ENCODE measurements around the gene TANGO6.
"Not testable (repeated sequence)": the region's sequence is repeated elsewhere in the genome, so short reads cannot be mapped to it uniquely, and the experiment has no call there.

The TANGO6 gene

GRCh38 chr16:68843482-68844210 is at the start of gene TANGO6:
Gene TANGO6, plus strand, starts transcription at chr16:68843531. Its CDS starts 87 bp downstream, at chr16:68843618.
- no peak for FAIRE-seq

DNA sequence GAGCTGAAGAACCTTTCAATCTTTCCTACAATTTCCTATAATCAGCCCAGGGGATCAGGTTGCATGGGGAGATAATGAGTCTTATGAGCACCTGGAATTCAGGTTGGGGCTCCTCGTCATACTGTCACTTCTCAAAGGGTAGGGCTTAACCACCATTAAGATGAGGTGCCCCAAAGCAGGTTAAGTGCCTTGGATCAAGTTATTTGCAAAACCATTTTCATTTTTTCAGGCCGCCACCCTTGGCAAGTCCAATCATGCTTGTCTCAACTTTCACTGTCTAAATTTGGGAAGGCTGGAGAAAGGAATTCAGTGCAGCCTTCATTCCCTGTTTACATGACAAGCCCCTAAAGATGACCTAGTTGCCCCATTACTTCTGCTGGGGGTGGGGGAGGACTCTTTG is 44.9 kb upstream of the TANGO6 start:
- FAIRE-seq, result no peak

DNA sequence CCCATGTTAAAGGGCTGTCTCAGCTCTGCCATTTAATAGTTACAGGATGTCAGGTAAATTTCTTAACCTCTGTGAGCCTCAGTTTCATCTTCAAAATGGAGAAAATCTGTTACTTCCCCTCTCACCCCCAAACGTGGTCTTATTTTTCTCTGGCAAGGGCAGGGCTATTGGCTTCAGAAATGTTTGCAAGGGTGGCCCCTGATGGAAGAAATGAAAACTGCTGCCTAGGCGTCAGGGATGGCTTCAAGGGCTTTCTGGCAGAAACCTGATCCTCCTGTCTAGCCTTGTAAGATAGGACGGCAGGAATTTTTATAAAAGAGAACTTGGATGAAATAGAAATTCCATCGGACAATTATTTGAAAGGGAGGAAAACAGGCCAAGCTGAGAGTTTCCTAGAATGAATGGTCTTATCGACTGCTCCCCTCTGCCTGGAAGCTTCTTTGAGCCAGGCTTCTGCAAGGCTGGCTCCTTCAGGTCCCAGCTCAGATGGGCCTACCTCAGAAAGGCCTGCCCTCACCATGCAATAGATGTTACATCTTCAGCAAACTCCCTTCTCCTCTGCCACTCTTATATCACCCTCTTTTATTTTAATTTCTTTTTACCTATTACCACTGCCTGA is 43.0 kb upstream of the TANGO6 start:
- FAIRE-seq, result no peak

DNA sequence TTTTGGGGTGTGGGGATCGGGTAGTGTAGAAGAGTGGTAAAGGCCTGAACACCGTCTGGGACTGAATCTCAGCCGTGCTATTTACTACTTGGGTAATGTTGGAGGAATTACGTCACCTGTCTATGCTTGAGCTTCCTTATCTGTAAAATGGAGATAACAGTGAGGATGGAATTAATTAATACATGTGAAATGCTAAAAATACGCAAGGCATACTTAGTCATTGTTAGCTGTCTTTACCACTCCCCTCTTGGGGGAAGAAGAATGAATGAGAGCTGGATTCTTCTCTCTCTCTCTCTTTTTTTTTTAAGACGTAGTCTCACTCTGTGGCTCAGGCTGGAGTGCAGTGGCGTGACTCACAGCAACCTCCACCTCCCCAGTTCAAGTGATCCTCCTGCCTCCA is 41.1 kb upstream of the TANGO6 start:
- no peak for FAIRE-seq

- FAIRE-seq, result no peak
These were observed 36.9 kb upstream of the TANGO6 start for GRCh38 chr16:68806422-68806821.

DNA sequence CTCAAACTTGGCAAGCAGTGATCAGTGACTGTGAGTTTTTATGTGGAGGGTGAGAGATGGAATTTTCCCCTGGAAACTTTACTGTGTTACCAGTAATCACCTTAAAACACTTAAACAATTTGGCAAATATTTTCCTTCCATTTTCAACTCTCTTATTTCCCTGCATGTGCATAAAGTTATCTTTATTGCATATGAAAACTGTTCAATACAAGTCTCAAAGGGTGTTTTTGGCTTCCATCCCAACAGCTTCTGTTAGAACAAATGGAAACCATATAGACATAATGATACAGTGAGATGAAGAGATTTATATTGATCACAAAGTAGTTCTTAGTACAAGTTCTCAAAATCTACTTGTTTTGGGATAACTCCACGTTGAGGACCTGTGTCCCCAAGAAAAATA is 36.4 kb upstream of the TANGO6 start:
- FAIRE-seq, result no peak

- no peak for FAIRE-seq
These were observed 28.8 kb upstream of the TANGO6 start for GRCh38 chr16:68814516-68814915.

DNA sequence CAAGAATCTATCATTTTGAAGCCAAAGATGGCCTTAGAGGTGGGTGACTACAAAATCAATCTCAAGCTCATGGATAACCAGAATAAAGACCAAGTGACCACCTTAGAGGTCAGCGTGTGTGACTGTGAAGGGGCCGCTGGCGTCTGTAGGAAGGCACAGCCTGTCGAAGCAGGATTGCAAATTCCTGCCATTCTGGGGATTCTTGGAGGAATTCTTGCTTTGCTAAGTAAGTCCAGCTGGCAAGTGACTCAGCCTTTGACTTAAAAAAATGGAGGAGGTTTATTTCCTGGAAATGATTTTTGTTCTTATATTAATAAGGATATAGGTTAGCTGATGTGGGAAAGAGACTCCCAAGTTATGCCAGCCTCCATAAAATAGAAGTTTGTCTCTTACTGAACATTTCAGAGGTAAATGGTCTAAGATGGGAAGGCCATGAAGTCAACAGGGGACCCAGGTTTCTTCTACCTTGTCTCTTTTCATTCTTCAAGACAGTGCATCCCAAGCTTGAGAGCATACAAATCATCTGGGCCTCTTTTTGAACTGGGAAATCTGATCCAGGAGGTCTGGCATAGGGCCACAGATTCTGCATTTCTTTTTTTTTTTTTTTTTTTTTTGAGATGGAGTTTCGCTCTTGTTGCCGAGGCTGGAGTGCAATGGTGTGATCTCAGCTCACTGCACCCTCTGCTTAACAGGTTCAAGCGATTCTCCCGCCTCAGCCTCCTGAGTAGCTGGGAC is 19.8 kb upstream of the TANGO6 start:
- no peak for FAIRE-seq

DNA sequence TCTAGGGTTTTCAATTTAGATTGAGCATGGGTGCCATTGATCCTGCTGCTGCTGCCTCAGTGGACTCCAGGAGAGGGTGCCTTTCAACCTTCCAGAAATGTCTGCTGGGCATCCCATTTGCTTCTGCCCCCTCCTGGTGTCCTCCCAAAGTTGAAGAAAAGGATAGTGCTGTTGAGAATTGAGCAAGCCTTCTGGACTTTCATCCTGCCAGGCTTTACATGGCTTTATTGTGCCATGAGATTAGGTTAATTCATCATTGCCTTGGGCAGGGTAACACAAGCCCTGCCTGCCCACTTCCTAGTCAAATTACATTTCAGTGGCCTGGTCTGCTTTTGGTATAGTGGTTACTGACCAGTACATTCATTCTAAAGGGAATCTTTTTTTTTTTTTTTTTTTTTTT is 17.9 kb upstream of the TANGO6 start:
- no peak for FAIRE-seq

GRCh38 chr16:68826652-68827051 is 16.7 kb upstream of the TANGO6 start:
- FAIRE-seq, result no peak

DNA sequence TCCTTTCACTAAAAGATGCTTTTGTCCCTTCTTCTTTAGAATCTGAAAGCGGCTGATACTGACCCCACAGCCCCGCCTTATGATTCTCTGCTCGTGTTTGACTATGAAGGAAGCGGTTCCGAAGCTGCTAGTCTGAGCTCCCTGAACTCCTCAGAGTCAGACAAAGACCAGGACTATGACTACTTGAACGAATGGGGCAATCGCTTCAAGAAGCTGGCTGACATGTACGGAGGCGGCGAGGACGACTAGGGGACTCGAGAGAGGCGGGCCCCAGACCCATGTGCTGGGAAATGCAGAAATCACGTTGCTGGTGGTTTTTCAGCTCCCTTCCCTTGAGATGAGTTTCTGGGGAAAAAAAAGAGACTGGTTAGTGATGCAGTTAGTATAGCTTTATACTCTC is 10.1 kb upstream of the TANGO6 start:
- no peak for FAIRE-seq

DNA sequence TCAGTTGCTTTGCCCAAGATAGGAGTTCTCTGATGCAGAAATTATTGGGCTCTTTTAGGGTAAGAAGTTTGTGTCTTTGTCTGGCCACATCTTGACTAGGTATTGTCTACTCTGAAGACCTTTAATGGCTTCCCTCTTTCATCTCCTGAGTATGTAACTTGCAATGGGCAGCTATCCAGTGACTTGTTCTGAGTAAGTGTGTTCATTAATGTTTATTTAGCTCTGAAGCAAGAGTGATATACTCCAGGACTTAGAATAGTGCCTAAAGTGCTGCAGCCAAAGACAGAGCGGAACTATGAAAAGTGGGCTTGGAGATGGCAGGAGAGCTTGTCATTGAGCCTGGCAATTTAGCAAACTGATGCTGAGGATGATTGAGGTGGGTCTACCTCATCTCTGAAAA is 8.8 kb upstream of the TANGO6 start:
- FAIRE-seq, result no peak

- FAIRE-seq, result no peak
These were observed 7.4 kb upstream of the TANGO6 start for GRCh38 chr16:68835970-68836369.

DNA sequence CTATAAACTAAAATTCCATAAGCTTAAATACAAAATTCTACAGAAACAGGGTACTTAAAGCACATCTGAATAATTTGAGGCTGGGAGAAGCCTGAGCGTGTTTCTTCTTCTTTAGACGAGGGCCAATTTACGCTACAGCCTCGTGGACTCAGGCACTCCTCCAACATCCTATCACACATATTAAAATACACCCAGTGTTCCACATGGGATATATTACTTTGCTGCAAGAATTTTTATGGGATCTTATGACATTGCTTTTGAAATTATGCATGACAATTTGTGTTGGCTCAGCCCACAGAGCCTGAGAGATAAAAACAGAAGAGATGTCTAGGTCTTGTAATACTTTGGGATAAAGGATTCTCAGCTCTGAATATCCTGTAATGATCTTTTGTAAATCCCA is 3.5 kb upstream of the TANGO6 start:
- no peak for FAIRE-seq

GRCh38 chr16:68842964-68843481 is 308 bp upstream of the TANGO6 start:
- FAIRE-seq, result not testable (repeated sequence)

DNA sequence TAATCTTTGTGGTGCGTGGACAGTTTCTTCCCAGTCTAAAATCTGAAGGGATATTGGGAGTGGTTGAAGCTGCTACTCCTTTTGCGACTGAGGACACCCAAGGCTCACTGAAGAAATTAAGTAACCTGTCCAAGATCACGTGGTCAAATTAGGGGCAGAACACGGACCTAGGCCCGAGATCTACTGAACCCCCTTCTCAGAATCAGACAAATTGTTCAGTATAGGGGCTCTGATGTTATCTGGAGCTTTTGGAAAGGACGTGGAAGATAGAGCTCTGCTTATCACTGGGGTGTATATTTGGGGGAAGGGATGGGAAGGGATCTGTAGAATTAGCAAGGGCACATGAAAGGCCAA is 857 bp downstream of the TANGO6 start:
- FAIRE-seq, result no peak

DNA sequence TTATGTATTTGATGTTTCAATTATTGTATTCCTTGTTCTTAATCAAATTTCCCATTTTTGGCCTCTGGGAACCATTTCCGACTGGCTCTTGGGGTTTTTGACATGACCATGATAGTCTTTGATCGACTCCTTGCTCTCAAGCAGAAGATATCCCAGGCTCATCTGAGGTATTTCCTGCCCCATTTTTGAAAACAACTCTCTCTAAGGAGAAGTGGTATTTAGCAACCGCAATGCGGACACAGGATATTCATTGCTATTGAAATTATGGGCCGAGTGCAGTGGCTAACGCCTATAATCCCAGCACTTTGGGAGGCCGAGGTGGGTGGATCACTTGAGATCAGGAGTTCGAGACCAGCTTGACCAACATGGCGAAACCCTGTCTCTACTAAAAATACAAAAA is 5.5 kb downstream of the TANGO6 start:
- FAIRE-seq, result no peak

DNA sequence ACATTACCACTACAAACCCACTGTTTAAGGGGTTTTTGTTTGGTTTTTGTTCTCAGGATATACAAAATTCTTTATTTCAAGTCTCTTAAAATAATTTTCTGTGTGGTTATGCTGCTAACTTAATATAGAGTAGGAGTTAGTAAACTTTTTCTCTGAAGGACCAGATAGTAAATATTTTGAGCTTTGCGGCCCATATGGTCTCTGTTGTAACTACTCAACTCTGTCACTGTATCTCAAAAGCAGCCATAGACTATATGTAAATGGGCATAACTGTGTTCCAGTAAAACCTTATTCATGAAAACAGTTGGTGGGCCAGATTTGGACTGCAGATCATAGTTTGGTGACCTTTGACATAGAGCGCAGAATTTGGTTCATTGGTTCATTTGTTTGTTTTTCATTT is 7.2 kb downstream of the TANGO6 start:
- FAIRE-seq, result no peak

- FAIRE-seq, result peak; percentile 65
These were observed 8.3 kb downstream of the TANGO6 start for GRCh38 chr16:68851601-68852000.

DNA sequence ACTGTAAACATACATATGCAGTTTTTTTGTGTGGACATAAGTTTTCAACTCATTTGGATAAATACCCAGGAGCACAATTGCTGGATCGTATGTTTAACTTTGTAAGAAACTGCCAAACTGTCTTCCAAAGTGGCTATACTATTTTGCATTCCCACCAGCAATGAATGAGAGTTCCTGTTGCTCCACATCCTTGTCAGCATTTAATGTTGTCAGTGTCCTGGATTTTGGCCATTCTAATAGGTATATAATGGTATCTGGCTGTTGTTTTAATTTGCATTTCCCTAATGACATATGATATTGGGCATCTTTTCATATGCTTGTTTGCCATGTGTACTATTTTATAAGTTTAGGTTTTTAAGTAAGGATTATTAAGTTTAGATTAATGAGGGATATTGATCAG is 14.1 kb downstream of the TANGO6 start:
- FAIRE-seq, result no peak

DNA sequence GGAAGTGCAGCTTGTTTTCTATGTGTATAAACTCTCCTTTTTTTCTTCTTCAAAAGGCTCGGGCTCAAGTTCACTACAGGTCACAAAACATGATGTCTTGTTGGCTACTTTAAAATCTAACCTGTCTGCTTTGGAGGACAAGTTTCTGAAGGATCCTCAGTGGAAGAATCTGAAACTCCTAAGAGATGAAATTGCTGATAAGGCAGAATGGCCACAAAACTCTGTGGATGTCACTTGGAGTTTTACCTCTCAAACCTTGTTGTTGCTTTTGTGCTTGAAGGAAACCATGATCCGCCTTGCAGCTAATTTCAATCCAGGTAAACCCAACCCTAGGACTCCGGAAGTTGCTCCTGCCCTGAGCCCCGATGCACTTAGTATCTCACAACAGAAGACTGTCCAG is 16.5 kb downstream of the TANGO6 start:
- FAIRE-seq, result no peak

DNA sequence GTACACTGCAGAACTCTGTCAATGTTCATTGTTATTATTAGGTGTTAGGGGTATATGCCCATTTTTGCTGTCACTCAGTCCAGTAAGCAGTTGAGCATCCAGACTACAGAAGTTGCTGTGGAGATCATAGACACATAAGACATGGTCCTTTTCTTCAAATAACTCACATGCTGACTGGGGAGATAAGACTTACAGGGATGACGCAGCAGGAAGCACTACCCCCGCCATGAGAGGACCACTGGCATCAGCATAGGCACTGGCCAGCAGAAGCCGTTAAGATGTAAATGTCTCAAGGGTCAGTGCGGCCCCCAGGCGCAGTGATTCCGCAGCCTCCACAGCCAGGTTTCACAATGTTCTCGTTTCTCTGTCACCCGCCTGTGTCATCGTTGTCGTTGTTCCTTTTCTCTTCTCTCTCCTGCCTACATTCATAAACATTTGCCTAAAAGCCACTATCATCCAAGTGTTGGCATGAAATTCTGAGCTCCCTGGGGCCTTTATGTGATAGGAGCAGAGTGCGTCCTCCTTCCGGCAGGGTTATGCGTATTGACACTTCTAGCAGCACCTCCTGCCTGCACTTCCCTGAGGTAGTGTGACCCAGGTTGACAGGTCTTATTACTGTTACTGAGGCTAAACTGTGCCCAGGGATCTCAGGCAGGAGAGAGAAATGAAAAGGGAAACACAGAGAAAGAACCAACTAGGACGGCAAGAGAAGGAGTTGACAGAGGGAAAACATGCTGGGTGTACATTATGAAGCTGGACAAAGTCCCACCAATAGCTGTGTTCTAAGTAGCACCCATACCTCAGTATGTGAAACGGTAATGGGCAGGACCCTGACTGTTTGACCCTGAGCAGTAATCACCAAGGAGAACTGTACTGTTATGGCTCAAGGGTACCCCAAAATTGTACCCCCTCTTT is 17.9 kb downstream of the TANGO6 start:
- FAIRE-seq, result no peak

GRCh38 chr16:68866933-68867332 is 23.6 kb downstream of the TANGO6 start:
- no peak for FAIRE-seq
